ENCODE results near the gene ZNF385B.

Gene ZNF385B

DNA sequence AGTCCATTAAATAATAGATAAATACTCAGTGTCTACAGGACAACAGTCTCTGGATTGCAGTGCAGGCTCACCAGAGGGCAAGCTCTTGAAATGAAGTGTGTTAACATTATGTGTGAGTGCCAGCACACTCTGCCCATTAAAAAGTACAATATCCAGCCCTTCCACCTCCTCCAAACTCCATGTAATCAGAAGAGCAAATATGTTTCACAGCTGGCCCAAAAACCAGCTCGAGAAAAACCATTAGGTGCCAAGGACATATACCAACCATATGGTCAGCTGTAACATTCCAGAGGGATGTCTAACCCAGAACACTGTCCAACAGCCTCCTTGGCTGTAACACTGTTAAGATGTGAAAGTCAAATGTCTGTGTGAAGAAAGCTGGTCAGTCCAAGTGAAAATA is 112.2 kb downstream of the ZNF385B start:
- DNase-seq (ENCODE audit: low read depth in 1 of 2, low spot score in 1 of 2) = no peak

- no peak for DNase-seq (ENCODE audit: low read depth in 1 of 2, low spot score in 1 of 2)
Observed at GRCh38 chr2:179746981-179747380, 114.4 kb downstream of the ZNF385B start.

DNA sequence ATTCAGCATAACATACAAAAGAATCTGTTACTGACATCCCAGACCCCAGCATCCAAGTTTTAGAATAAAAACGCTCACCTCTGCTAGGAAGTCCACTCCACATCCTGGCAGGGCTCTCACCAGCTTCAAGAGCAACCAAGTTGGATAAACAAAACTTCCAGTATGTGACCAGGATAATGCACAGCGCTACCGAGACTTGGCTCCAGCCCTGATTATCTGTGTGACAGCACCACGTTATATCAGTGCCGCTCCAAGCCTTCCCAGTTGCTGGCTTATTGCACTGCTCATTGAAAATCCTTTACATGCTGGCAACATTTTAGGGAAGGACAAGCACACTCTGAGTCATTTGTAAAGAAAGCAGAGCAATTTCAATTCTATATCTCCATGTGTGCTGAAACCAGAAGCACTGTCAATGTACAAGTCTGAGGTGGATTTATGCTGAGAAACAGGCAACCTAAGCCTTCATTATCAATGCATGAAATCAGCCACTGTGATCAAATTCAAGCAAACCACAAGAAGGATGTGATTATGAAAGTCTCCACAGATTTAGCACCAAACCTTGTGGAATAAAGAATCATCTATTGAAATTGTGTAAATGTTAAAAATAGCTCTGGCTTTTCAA is 115.7 kb downstream of the ZNF385B start:
- DNase-seq (ENCODE audit: low read depth in 1 of 2, low spot score in 1 of 2) = no peak

- DNase-seq (ENCODE audit: low read depth in 1 of 2, low spot score in 1 of 2) = no peak
Observed at GRCh38 chr2:179744401-179744800, 117.0 kb downstream of the ZNF385B start.

- no peak for DNase-seq (ENCODE audit: low read depth in 1 of 2, low spot score in 1 of 2)
Observed at GRCh38 chr2:179741317-179741716, 120.1 kb downstream of the ZNF385B start.

- no peak for DNase-seq (ENCODE audit: low read depth in 1 of 2, low spot score in 1 of 2)
Observed at GRCh38 chr2:179729966-179730365, 131.4 kb downstream of the ZNF385B start.

- no peak for DNase-seq (ENCODE audit: low read depth in 1 of 2, low spot score in 1 of 2)
Observed at GRCh38 chr2:179726461-179727180, 134.8 kb downstream of the ZNF385B start.

GRCh38 chr2:179724403-179724802 is 137.0 kb downstream of the ZNF385B start:
- DNase-seq (ENCODE audit: low read depth in 1 of 2, low spot score in 1 of 2) = no peak

GRCh38 chr2:179720173-179720772 is 141.1 kb downstream of the ZNF385B start:
- no peak for DNase-seq (ENCODE audit: low read depth in 1 of 2, low spot score in 1 of 2)

DNA sequence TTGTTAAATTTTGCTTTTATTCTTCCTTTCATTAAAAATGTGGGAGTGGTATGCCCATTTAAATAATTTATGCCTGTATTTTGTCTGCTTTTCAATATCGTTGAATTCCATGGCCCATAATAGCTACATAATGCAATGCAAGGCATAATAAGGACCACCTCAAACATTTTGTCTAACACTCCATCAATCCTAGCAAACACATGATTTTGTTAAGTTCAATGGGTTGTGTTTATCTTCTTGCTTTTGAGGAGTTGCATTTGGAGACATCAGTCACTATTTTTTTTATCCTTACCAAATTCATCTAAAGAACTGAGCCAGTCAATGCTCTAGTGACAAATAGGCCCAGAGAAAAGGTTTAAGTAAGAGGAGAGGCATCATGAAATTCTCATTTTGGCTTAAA is 145.5 kb downstream of the ZNF385B start:
- no peak for DNase-seq (ENCODE audit: low read depth in 1 of 2, low spot score in 1 of 2)

GRCh38 chr2:179715196-179715595 is 146.2 kb downstream of the ZNF385B start:
- no peak for DNase-seq (ENCODE audit: low read depth in 1 of 2, low spot score in 1 of 2)

DNA sequence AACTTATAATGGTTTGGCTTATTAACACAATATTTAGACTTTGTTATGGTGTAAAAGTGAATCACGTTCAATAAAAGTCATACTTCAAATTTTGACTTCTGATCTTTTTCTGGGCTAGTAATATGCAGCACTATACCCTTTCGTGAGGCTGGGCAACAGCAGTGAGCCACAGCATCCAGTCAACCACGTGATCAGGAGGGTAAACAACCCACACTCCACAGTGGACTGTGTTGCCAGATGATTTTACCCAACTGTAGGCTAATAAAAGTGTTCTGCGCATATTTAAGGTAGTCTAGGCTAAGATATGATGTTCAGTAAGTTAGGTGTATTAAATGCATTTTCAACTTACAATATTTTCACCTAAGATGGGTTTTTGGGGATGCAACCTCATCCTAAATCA is 148.6 kb downstream of the ZNF385B start:
- DNase-seq (ENCODE audit: low read depth in 1 of 2, low spot score in 1 of 2) = no peak

- DNase-seq (ENCODE audit: low read depth in 1 of 2, low spot score in 1 of 2) = no peak
Observed at GRCh38 chr2:179711375-179711774, 150.0 kb downstream of the ZNF385B start.

DNA sequence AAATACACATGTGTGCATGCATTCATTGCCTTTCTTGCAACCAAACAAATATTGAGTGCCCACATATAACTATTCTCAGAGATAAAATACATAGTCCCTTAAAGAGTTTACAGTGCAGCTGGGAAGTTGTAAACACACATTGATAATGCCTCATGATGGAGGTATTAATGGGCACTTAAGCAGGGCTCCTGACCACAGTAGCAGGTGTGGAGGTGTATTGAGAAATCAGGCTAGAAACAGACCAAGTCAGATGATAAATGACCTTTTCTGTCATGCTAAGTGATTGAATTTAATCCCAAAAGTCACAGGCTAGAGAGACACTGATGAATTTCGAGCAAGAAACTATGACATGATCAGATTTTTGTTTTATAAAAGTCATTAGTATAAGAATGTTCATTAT is 157.7 kb downstream of the ZNF385B start:
- no peak for DNase-seq (ENCODE audit: low read depth in 1 of 2, low spot score in 1 of 2)

GRCh38 chr2:179702912-179703311 is 158.5 kb downstream of the ZNF385B start:
- no peak for DNase-seq (ENCODE audit: low read depth in 1 of 2, low spot score in 1 of 2)

DNA sequence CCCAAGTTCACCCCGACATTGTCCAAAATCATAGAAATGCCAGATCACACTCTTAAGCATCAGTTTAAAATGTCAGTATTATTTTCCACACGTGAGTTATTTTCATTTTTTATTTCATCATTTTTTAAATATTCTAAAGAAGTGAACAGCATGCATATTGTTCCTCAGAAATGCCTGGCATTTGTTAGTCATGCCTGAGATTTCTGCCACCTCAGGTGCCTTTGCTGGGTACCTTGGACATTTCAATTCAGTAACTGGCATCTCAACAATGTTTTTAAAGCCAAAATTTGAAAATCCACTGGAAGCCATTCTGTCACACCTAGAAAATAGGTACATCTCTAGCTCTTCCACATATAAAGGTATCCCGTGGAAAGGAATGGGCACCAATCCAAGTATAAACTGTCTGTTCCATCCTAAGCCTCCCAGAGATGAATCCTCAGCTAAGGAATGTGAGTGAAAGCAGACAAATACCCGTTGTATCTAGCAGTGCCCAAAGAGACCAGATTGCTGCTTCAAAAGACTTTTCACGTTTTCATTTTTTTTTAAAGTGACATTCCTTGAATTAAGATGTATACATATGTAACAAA is 159.8 kb downstream of the ZNF385B start:
- no peak for DNase-seq (ENCODE audit: low read depth in 1 of 2, low spot score in 1 of 2)

GRCh38 chr2:179695486-179695885 is 165.9 kb downstream of the ZNF385B start:
- no peak for DNase-seq (ENCODE audit: low read depth in 1 of 2, low spot score in 1 of 2)

DNA sequence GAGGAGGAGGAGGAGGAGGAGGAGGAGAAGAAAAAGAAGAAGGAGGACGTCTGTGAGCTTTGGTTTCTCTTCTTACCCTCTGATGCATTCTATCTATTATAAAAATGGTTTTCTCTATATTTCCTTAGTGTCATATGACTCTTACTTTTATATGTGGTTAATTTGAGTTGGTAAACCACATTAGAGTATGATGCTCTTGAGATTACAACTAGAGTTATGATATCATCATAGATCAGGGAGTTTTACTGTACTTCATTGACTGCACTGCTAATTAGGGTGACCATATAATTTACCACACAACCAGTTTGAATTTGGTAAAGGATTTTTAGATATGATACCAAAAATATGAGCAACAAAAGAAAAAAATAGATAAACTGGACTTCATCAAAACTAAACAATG is 166.4 kb downstream of the ZNF385B start:
- no peak for DNase-seq (ENCODE audit: low read depth in 1 of 2, low spot score in 1 of 2)

DNA sequence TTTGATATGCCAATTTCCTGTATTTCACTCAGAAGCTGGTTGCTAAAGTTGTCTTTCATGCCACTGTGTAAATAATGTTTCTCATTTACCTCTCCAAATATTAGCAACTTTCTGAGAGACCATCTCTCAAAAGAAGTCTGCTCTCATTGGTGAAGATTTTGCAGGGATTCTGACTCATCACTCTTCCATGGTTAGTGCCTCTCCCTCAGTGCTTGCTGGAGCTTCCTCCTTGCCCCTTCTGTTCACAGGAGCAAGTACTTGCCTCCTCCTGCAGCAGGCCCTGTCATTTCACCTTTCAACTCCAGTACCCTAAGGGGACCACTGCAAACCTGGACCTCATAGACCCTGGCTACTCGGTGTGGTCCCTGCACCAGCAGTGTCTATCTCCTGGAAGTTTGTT is 168.8 kb downstream of the ZNF385B start:
- no peak for DNase-seq (ENCODE audit: low read depth in 1 of 2, low spot score in 1 of 2)

DNA sequence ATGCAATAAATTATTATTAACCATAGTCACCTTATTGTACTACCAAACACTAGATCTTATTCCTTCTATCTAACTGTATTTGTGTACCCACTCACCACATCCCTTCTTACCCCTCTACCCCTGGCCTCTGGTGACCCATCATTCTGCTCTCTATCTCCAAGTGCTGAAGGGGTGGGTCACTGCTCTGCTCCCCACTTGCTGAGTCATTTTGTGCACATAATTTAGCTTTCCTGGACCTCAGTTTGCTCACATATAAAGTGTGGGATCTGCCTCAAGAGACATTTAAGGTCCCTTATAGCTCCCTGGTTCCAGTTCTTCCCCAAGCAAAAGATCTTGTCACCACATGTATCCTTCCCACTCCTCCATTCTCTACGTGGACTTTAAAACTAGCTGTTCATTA is 169.4 kb downstream of the ZNF385B start:
- DNase-seq (ENCODE audit: low read depth in 1 of 2, low spot score in 1 of 2) = no peak

DNA sequence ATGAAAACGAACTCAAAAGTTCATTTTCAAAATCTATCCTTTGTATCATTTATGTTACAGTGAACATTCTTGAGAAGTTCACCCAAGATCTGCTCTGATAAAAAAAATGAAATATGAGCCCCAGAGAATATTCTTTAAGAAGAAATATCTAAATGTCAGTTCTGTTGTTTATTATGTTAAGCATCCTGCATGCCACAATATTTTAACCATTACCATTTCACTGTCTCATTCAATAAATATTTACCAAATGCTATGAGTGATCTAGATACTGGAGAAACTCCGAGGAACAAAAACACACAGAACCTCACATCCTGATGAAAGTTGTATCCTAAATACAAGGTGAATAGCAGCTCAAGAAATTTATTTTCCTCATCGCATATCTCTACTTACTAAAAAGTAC is 170.2 kb downstream of the ZNF385B start:
- no peak for DNase-seq (ENCODE audit: low read depth in 1 of 2, low spot score in 1 of 2)

GRCh38 chr2:179686718-179687342 is 174.6 kb downstream of the ZNF385B start:
- no peak for DNase-seq (ENCODE audit: low read depth in 1 of 2, low spot score in 1 of 2)
